Measurements from ENCODE around the gene GRID1.

DNA sequence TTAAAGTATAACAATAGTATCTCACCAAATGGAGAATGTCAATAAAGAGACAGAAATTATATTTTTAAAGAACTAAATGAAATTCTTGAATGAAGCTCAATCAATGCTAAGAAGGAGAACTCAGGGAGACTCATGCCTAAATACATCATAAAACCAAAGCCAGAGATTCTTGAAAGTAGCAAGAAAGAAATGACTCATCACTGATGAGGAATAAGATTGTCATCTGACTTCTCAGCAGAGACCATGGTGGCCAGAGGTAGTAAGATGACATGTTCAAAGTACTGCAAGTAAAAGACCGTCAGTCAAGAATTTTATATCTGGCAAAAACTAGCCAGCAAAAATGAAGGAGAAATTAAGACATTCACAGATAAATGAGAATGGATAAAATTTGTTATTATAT, 399.0 kb downstream of the GRID1 start:
- TF ChIP-seq ZNF544 (tag by site-specific recombination; IDR thresholded peaks at IDR 0.05), result no peak
- TF ChIP-seq, protein P1, sequence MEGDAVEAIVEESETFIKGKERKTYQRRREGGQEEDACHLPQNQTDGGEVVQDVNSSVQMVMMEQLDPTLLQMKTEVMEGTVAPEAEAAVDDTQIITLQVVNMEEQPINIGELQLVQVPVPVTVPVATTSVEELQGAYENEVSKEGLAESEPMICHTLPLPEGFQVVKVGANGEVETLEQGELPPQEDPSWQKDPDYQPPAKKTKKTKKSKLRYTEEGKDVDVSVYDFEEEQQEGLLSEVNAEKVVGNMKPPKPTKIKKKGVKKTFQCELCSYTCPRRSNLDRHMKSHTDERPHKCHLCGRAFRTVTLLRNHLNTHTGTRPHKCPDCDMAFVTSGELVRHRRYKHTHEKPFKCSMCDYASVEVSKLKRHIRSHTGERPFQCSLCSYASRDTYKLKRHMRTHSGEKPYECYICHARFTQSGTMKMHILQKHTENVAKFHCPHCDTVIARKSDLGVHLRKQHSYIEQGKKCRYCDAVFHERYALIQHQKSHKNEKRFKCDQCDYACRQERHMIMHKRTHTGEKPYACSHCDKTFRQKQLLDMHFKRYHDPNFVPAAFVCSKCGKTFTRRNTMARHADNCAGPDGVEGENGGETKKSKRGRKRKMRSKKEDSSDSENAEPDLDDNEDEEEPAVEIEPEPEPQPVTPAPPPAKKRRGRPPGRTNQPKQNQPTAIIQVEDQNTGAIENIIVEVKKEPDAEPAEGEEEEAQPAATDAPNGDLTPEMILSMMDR (tag by site-specific recombination; IDR thresholded peaks at IDR 0.05), result no peak
- TF ChIP-seq, protein P2, sequence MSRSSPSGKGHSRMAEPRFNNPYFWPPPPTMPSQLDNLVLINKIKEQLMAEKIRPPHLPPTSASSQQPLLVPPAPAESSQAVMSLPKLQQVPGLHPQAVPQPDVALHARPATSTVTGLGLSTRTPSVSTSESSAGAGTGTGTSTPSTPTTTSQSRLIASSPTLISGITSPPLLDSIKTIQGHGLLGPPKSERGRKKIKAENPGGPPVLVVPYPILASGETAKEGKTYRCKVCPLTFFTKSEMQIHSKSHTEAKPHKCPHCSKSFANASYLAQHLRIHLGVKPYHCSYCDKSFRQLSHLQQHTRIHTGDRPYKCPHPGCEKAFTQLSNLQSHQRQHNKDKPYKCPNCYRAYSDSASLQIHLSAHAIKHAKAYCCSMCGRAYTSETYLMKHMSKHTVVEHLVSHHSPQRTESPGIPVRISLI (tag by site-specific recombination; IDR thresholded peaks at IDR 0.05), result no peak
- TF ChIP-seq, protein P3, sequence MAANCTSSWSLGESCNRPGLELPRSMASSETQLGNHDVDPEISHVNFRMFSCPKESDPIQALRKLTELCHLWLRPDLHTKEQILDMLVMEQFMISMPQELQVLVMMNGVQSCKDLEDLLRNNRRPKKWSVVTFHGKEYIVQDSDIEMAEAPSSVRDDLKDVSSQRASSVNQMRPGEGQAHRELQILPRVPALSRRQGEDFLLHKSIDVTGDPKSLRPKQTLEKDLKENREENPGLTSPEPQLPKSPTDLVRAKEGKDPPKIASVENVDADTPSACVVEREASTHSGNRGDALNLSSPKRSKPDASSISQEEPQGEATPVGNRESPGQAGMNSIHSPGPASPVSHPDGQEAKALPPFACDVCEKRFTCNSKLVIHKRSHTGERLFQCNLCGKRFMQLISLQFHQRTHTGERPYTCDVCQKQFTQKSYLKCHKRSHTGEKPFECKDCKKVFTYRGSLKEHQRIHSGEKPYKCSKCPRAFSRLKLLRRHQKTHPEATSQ (tag by site-specific recombination; IDR thresholded peaks at IDR 0.05), result no peak
